ENCODE measurements around the gene EGFR.

- no peak for TF ChIP-seq CTCF (IDR thresholded peaks at IDR 0.05)
- no peak for TF ChIP-seq POLR2A (IDR thresholded peaks at IDR 0.05)
These were observed 194.0 kb downstream of the EGFR start for GRCh38 chr7:55212838-55213237.
